Measurements from ENCODE around the gene KIF12.

Gene KIF12

DNA sequence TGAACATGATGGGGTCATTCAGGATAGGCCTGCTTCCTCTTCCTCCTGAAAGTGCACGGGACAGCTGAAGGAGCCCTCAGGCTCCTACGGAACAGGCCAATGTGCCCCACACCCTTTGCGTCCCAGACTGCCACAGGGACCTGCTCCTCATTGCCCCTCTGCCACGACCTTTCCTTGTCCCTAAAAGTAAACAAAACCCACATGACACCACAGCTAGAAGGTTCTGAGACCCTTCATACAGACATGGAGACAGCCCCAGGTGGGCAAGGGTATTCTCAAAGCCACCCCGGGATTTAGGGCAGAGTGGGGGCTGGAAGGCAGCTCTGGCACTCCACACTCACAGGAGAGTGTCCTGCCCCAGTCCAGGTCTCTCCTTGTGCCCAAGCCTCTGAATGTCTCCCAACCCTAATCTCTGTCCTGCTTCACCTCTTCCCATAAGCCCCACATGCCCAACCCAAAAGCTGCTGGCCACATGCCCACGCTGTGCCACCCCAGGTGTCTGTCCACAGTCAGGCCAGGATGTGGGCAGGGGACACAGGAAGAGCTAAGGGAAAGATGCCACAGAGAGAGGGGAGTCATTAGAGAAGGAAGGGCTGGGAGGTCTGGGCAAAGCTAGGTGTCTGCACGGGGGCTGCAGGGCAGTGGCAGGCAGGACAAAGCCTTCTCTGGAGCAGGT lies 21.8 kb downstream of the KIF12 start:
- H3K4me3 ChIP-seq (ENCODE audit: low read length): no peak overlapping the region
- H3K9me3 ChIP-seq (ENCODE audit: control insufficient read depth, low read length): no peaks in the 10 kb centered on the region
- H3K36me3 ChIP-seq (ENCODE audit: control insufficient read depth, insufficient read depth, low read length): no peaks in the 10 kb centered on the region
- no peak overlapping the region for H3K9ac ChIP-seq (ENCODE audit: low read length)
- H3K27me3 ChIP-seq (ENCODE audit: control insufficient read depth, insufficient read depth, low read length): no peaks in the 10 kb centered on the region
- H3K4me1 ChIP-seq (ENCODE audit: control insufficient read depth, insufficient read depth, low read length): peaks cover 57% of the 10 kb centered on the region

DNA sequence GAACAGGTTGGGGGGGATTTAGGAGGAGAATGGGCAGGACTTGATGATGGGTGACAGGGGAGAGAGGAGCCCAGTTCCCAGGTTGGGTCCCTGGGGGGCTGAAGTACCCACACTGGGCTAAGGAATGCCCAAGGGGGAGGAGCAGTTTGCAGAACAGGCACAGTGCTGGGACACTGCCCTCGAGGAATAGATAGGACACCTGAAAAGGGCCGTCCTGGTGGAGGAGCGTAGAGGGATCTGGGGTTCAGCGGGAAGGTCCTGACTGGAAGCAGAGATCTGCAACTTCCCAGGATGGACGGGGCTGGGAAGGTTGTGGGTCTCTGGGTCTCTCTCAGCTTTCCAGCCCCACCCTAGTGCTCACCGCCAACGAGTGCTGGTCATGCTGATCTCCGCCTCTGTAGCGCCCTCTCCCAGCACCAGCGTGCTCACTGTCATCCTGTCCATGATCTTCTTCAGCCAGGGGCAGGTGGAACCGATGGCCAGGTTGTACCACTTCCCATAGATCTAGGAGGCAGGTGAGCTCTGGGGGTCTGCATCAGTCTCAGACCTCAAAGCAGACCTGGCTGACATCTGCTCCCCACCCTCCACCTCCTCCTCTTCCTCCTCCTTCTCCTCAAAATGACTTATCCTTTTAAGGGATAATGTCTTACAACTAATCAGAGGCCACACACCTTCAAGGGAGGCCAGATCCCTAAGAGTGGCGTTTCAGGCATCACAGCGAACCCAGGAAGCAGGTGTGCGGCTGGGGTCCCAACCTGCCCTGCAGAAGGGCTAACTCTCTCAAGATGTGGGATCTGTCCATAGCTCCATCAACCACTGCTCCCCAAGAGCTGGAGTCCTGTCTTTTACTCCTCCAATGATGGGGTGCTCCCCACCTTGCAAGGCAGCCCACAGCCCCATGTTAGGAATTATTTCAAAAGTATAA lies 22.6 kb downstream of the KIF12 start:
- Histone ChIP-seq H3K4me1 (ENCODE audit: control insufficient read depth, insufficient read depth, low read length) (peaks cover 55% of the 10 kb centered on the region), H3K4me3 (ENCODE audit: low read length) (no peak overlapping the region), H3K27me3 (ENCODE audit: control insufficient read depth, insufficient read depth, low read length) (no peaks in the 10 kb centered on the region), H3K36me3 (ENCODE audit: control insufficient read depth, insufficient read depth, low read length) (no peaks in the 10 kb centered on the region), H3K9ac (ENCODE audit: low read length) (no peak overlapping the region), H3K9me3 (ENCODE audit: control insufficient read depth, low read length) (no peaks in the 10 kb centered on the region)

DNA sequence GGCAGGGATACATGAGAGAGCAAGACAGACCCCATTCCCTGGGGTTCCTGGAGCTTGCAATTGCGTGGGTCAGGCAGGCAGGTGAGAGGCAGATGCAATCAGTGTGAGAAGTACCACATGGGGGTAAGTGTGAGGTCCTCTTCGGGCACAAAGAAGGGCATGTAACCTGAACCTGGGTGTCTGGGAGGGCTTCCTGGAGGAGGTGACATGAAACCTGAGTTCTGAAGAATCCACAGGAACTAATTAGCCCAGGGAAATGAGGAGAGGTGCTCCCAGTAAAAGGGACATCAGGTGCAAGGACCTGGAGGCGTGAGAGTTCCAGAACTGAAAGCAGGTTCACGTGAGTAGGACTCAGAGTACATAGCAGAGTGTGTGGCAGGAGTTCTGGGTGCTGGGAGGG lies 23.5 kb downstream of the KIF12 start:
- Histone ChIP-seq H3K36me3 (ENCODE audit: control insufficient read depth, insufficient read depth, low read length) (no peaks in the 10 kb centered on the region), H3K9ac (ENCODE audit: low read length) (no peak overlapping the region), H3K9me3 (ENCODE audit: control insufficient read depth, low read length) (no peaks in the 10 kb centered on the region), H3K4me1 (ENCODE audit: control insufficient read depth, insufficient read depth, low read length) (peaks cover 46% of the 10 kb centered on the region), H3K4me3 (ENCODE audit: low read length) (no peak overlapping the region), H3K27me3 (ENCODE audit: control insufficient read depth, insufficient read depth, low read length) (no peaks in the 10 kb centered on the region)

DNA sequence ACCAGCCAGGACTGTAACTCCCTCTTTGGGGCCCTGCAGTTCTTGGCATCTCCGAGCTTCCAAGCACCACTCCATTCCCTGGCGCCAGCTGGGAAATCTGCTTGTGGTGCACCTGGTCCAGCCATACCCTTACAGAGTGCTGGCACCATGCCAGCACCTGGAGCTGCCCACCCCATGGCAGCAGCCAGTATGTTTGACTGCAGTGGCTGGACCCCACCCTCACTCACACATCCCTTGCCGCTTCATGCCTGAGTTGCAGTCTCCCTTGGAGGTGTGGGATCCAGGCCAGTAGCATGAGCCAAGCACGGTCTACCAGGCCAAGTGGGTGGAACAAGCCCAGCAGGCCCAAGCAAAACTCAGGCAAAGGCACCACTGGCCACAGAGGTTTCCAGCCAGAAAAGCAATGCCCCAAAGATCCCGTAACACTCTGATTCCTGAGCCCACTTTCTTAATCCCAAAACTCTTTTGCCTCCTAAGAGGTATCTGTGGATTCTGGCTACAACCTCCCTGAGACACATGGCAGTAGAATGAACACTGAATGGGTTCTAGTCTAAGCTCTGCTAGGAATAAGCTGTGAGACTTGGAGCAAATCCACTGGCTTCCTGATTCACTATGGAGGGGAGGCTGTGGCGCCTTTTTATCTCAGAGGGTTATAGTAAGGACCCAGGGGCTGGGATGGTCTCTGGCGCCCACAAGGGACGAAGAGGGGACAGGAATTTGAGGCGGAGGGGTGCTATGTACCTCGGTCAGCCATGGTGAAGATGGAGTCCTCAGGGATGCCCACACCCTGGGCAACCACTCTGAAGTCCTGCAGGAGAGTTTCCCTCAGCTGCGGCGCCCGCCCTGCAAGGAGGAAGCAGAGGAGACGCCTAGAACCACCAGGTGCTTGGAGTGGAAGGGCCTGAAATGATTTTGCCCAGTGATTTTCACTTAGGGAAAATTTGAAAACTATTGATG lies 26.6 kb downstream of the KIF12 start:
- H3K4me3 ChIP-seq (ENCODE audit: low read length): no peak overlapping the region
- no peaks in the 10 kb centered on the region for H3K36me3 ChIP-seq (ENCODE audit: control insufficient read depth, insufficient read depth, low read length)
- H3K4me1 ChIP-seq (ENCODE audit: control insufficient read depth, insufficient read depth, low read length): peaks cover 17% of the 10 kb centered on the region
- H3K9ac ChIP-seq (ENCODE audit: low read length): no peak overlapping the region
- H3K9me3 ChIP-seq (ENCODE audit: control insufficient read depth, low read length): no peaks in the 10 kb centered on the region
- no peaks in the 10 kb centered on the region for H3K27me3 ChIP-seq (ENCODE audit: control insufficient read depth, insufficient read depth, low read length)

DNA sequence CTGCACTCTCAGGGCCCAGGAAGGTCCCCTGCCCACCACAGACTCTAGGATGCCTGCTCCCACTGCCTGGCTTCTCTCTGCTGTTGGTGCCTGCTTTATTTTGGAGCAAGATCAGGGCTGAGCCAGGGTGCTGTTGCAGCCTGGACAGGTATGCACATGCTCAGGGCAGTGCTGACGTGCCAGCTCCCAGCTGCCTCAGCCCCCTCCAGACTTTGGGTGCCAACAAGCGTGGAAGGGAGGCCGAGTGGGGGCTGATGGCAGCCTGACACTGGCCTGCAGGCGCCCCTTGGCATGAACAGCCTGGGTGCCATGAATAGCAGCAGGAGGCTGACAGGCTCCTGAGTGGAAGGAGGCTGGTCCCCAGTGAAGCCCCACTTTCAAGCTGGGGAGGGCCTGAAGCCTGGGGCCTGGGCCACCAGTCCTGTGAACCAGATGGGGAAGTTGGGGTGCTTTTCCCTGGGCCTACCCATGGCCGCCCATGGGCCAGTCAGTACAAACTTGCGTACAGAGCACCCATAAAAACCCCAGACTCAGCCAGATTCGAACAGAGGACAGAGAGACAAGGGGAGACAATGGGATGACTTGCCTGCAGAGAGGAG lies 27.8 kb downstream of the KIF12 start:
- no peak overlapping the region for H3K4me3 ChIP-seq (ENCODE audit: low read length)
- peaks cover 13% of the 10 kb centered on the region for H3K4me1 ChIP-seq (ENCODE audit: control insufficient read depth, insufficient read depth, low read length)
- no peaks in the 10 kb centered on the region for H3K36me3 ChIP-seq (ENCODE audit: control insufficient read depth, insufficient read depth, low read length)
- no peak overlapping the region for H3K9ac ChIP-seq (ENCODE audit: low read length)
- H3K27me3 ChIP-seq (ENCODE audit: control insufficient read depth, insufficient read depth, low read length): no peaks in the 10 kb centered on the region
- no peaks in the 10 kb centered on the region for H3K9me3 ChIP-seq (ENCODE audit: control insufficient read depth, low read length)

DNA sequence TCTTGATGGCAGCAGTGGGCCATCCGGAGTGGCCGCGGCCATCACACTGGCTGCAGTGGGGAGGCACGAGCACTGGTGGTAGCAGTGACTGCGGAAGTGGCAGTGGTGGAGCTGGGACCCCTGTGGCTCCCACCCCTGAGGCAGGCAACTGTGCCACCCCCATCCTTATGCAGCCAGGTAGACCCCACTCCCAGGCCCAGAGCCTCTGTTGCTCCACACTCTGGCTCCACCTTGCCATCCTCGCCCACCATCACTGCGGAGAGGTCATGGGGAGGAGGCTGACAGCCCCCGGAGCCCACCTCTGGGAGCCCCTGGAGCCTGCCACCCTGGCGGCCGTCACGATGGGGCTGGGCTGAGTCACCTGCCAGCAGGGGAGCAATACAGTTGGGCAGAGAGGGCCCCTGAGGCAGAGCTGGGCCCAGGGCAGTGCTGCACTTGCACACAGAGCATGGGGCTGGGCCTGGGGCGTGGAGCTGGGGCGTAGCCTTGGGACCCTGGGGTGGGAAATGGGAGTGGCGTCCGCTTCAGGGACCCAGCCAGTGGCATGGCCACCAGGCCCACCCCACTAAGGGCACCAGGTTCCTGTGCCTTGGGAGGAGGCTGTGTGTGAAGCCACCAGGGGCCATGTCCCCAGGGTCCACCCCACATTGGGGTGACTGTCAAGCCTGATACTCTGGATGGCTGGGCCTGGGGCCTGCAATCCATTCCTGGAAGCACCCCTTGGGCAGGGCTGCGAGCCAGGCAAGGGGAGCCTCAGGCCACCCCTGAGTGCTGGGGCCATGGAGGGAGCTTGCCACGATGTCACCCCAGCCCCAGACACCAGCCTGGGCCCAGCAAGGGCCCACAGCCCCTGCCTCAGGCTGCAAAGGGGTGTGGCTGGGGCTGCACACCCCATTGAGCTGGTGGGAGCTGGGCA lies 28.6 kb downstream of the KIF12 start:
- H3K9me3 ChIP-seq (ENCODE audit: control insufficient read depth, low read length): no peaks in the 10 kb centered on the region

DNA sequence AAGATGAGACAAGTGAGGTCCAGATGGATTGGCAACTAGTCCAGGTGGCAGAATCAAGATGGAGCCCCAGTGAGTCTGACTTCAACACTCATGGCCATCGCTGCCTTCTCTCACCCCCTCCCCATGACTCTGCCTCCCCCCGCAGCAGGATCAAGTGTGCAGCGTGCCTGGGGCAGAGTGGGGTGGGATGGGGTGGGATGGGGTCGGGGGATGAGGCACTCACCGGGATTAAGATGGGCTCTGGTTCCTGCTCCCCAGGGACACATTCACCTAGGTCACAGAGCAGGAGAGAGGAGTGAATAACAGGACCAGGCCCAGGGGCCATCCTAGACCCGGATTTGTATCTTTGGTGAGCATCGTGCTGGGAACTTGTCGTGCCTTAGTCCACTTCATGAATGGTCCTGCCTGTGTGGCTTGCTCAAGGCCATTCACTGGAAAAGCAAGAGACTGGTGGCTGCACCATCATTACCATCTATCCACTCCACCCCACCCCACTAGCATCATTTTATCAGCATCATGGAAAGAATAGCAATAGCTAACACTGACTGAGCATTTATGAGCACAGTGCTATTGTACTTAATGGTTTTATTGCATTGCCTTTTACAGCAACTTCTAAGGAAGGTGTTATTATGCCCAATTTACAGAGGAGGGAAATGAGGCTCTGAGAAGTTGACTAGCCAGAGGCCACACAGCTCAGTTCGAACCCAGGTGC lies 29.5 kb downstream of the KIF12 start:
- Histone ChIP-seq H3K9ac (ENCODE audit: low read length) (no peak overlapping the region), H3K4me3 (ENCODE audit: low read length) (no peak overlapping the region), H3K27me3 (ENCODE audit: control insufficient read depth, insufficient read depth, low read length) (no peaks in the 10 kb centered on the region), H3K4me1 (ENCODE audit: control insufficient read depth, insufficient read depth, low read length) (peaks cover 13% of the 10 kb centered on the region), H3K9me3 (ENCODE audit: control insufficient read depth, low read length) (no peaks in the 10 kb centered on the region), H3K36me3 (ENCODE audit: control insufficient read depth, insufficient read depth, low read length) (no peaks in the 10 kb centered on the region)

More for the DNA sequence above, 28.6 kb downstream of the KIF12 start:
- Histone ChIP-seq H3K4me1 (ENCODE audit: control insufficient read depth, insufficient read depth, low read length) (peaks cover 13% of the 10 kb centered on the region), H3K36me3 (ENCODE audit: control insufficient read depth, insufficient read depth, low read length) (no peaks in the 10 kb centered on the region), H3K4me3 (ENCODE audit: low read length) (no peak overlapping the region), H3K9ac (ENCODE audit: low read length) (no peak overlapping the region), H3K27me3 (ENCODE audit: control insufficient read depth, insufficient read depth, low read length) (no peaks in the 10 kb centered on the region)

DNA sequence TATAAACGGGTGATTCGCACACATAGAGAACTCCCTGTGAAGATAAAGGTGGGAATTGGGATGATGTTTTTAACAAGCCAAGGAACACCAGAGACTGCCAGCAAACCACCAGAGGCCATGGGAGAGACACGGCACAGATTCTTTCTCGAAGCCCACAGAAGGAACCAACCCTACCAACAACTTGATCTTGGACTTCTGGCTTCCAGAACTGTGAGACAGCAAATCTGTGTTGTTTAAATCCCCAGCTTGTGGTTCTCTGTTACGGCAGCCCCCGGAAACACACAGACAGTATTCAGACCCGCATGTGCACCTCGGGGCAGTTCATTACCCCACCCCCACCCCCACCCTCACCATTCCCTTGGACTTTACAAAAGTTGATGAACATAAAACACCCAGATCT lies 33.8 kb downstream of the KIF12 start:
- Histone ChIP-seq H3K4me1 (ENCODE audit: control insufficient read depth, insufficient read depth, low read length) (peaks cover 10% of the 10 kb centered on the region), H3K9ac (ENCODE audit: low read length) (no peak overlapping the region), H3K9me3 (ENCODE audit: control insufficient read depth, low read length) (no peaks in the 10 kb centered on the region), H3K4me3 (ENCODE audit: low read length) (no peak overlapping the region), H3K36me3 (ENCODE audit: control insufficient read depth, insufficient read depth, low read length) (no peaks in the 10 kb centered on the region), H3K27me3 (ENCODE audit: control insufficient read depth, insufficient read depth, low read length) (no peaks in the 10 kb centered on the region)

DNA sequence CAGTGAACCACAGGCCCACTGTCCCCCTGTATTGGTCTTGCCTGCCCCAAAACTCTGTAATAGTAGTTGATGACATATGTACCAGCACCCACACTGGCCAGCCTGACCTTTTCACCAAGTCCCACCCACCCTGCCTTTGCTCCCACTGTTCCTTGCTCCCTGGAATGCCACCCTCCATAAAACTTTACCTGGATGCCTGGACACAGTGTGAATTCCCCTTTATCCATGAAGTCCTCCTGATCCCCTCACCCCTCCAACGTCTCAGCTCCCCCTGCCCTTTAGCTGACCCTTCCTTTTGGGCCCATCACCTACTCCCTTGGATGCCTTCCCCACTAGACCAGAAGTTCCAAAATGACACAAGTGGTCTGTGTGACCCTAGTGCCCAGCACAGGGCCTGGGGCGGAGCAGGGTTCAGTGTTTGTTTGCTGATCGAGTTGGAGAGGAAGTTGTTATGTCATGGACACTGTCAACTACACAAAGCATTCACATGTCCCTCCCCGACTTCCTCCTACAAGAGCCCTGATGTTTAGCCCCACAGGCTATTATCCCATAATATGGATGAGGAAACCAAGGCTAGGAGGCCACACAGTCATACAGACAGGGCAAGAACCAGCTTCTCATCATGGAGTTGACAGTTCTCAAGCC lies 37.1 kb downstream of the KIF12 start:
- Histone ChIP-seq H3K27me3 (ENCODE audit: control insufficient read depth, insufficient read depth, low read length) (no peaks in the 10 kb centered on the region), H3K4me3 (ENCODE audit: low read length) (no peak overlapping the region), H3K9ac (ENCODE audit: low read length) (no peak overlapping the region), H3K36me3 (ENCODE audit: control insufficient read depth, insufficient read depth, low read length) (no peaks in the 10 kb centered on the region), H3K4me1 (ENCODE audit: control insufficient read depth, insufficient read depth, low read length) (peaks cover 10% of the 10 kb centered on the region), H3K9me3 (ENCODE audit: control insufficient read depth, low read length) (no peaks in the 10 kb centered on the region)

DNA sequence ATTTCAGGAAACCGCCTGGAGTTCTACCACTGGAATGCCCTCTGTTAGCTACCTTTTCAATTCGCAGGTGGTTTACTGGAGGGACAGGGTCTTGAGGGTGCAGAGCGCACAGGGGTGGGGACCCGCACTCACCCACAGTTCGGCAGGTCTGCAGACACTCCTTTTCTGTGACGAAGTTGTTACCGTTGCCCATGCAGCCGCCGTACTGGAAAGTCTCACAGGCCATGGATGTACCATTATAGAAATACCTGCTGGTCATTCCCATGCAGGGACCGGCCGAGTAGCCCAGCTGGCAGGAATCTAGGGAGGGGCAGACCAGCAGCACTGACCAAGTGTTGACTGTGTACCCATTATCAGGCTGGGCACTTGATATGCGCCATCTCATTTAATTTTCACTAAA lies 37.8 kb downstream of the KIF12 start:
- no peak overlapping the region for H3K4me3 ChIP-seq (ENCODE audit: low read length)
- H3K36me3 ChIP-seq (ENCODE audit: control insufficient read depth, insufficient read depth, low read length): no peaks in the 10 kb centered on the region
- H3K9ac ChIP-seq (ENCODE audit: low read length): no peak overlapping the region
- no peaks in the 10 kb centered on the region for H3K9me3 ChIP-seq (ENCODE audit: control insufficient read depth, low read length)
- H3K4me1 ChIP-seq (ENCODE audit: control insufficient read depth, insufficient read depth, low read length): peaks cover 10% of the 10 kb centered on the region
- H3K27me3 ChIP-seq (ENCODE audit: control insufficient read depth, insufficient read depth, low read length): no peaks in the 10 kb centered on the region
